GM12892 (cell line): ENCODE measurements around the gene CRYBG2.
"Not testable (repeated sequence)": the region's sequence is repeated elsewhere in the genome, so short reads cannot be mapped to it uniquely, and the experiment has no call there.

Experiments
- DNase-seq: peaks from one replicate; pipeline ENCODE4 v3.0.0; 2011; ENCODE audit not compliant: insufficient read length
- FAIRE-seq: peaks from 2 replicates; lab custom pipeline; 2011; peaks lifted over from hg19 to GRCh38; lab: Jason Lieb, UNC
- POLR2A ChIP-seq: IDR thresholded peaks from 2 replicates; pipeline ENCODE4 v1.6.1; 2011; ENCODE audit warnings: low read depth, low read length, control low read depth
- POLR2AphosphoS5 ChIP-seq: IDR thresholded peaks from 2 replicates; pipeline ENCODE4 v1.6.1; 2011; ENCODE audit warnings: low read depth, low read length, control low read depth
- TAF1 ChIP-seq: IDR thresholded peaks from 2 replicates; pipeline ENCODE4 v1.6.1; 2011; ENCODE audit warnings: low read depth, mild to moderate bottlenecking, control low read depth, low read length, borderline replicate concordance

CRYBG2 gene

DNA sequence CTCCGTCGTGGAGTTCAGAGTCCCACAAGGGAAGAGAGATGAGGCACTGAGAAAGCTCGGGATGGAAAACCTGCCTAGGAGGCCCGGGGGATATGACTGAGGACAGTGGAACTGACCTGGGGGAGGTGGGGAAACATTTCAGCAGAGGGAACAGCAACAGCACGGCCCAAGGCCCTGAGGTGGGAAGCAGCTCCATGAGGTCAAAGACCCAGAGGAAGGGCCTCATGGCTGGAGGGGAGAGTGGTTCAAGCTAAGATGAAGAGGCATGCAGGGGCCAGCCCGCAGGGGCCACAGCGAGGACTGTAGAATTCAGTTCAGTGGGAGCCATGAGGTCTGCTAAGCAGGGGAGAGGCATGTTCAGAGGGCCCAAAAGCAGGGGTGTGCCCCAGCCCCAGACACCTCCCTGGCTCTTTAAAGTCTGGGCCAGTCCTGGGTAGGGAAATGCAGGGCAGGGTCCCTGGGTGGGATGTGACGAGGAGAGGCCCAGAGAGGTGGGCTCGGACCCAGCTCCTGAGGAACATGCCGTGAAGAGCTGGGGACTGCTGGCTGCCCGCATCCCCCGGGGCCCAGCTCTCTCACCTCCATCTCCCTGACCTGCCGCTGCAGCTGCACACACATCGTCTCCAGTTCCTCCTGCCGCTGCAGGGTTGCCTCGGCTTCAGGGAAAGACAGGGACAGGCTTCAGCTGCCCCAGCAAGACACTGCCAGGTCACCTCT, 57.4 kb downstream of the CRYBG2 start:
- FAIRE-seq (no peak), DNase-seq (no peak)
- TF ChIP-seq POLR2AphosphoS5 (no peak), TAF1 (no peak), POLR2A (no peak)

DNA sequence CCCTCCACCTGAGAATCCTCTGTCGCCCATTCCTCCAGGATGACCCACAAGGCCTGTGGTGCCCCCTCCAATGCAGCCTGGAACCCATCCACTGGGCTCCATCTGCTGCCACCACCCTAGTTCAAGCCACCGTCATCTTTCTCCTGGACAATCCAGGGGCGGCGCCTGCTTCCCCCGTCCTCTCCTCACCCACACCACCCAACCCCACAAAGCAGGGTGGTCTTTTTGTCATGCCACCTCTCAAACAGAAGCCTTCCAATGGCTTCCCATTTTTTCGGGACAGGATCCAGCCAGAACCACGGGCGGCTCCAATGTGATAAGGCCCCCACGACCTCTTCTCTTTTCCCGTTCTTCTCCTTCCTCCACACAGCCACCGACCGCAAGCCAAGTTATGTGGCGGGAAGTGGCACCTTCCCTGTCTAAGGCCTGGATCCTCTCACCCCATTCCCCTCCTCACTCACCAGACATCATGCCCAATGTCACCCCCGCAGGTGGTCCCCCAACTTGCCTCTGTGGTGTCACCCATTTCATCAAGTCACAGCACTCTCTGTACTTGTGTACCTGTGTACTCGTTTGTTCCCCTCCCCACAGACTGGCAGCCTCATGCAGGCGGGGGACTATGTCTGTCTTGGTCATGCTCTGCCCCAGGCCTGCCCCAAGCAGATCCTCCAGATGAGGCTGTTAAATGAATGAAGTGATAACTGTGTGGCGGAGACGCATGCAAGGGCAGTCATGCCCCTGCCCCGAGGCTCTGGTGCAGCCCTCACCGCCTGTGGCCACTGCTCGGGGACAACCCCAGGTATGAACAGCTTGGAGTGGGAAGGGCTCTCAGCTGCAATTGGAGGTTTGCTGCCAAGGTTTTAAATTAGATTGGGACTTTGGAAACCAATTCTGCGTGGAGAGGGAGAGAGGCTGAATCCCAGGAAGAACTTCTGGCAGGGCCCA, 58.5 kb downstream of the CRYBG2 start:
- DNase-seq (no peak), FAIRE-seq (no peak)
- TF ChIP-seq TAF1, result no peak
- no peak for TF ChIP-seq POLR2A
- no peak for TF ChIP-seq POLR2AphosphoS5

- TF ChIP-seq POLR2A (no peak), TAF1 (no peak), POLR2AphosphoS5 (no peak)
- FAIRE-seq (no peak), DNase-seq (no peak)
Observed at GRCh38 chr1:26293911-26294463, 59.9 kb downstream of the CRYBG2 start.

DNA sequence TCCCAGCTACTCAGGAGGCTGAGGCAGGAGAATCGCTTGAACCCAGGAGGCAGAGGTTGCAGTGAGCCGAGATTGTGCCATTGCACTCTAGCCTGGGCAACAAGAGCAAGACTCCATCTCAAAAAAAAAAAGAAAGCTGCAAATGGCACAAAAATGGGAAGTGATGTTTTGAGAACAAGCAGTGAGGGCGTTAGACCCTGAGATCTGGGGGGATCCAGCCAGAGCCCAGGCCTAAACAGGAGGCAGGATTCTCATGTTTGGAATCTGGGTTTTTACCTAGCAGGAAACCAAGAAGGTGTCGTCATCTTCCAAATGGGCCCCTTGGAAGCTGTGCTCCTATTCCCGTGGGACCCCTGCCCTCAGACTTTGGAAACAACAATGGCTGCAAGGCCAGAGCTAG, 61.2 kb downstream of the CRYBG2 start:
- FAIRE-seq, DNase-seq: not testable (repeated sequence)

DNA sequence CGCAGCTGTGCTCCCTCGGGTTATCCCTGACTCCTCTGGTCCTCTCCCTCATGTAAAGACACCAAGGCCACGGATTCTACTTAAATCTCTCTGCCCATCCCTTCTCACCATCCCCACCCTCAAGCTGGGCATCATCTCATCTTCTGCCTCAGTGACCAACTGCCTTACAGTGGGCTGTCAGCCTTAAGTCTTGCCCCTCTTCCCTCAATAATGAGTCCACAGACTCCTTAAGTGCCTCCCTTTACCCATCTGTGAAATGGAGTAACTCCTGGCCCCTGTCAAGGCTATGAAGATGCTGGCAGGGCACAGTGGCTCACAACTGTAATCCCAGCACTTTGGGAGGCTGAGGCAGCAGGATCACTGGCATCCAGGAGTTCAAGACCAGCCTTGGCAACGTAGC, 62.0 kb downstream of the CRYBG2 start:
- TF ChIP-seq POLR2A, result no peak
- TF ChIP-seq TAF1, result no peak
- FAIRE-seq (no peak), DNase-seq (no peak)

DNA sequence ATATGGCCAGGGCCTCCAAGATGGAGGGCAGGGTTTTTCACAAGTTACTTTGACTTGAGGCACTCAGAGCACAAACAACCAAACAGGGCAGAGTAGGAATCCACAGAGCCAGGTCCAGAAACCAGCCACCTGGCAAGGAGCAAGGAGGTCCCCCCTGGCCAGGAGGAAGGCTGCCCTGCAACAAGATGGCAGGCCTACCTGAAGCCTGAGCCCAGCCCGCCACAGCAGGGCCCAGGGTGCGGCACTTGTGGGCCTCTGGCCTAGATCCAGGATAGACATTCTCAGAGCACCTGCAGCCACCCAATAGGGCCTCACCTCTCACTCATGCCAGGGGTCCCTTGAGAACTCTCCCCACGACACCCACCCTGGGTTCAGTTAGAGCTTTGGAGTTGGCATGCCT, 62.5 kb downstream of the CRYBG2 start:
- FAIRE-seq (no peak), DNase-seq (no peak)
- TF ChIP-seq POLR2A, result no peak
- no peak for TF ChIP-seq TAF1
- no peak for TF ChIP-seq POLR2AphosphoS5

GRCh38 chr1:26290882-26291261, 63.1 kb downstream of the CRYBG2 start:
- FAIRE-seq (no peak), DNase-seq (no peak)
- no peak for TF ChIP-seq TAF1
- no peak for TF ChIP-seq POLR2AphosphoS5
- TF ChIP-seq POLR2A, result no peak

DNA sequence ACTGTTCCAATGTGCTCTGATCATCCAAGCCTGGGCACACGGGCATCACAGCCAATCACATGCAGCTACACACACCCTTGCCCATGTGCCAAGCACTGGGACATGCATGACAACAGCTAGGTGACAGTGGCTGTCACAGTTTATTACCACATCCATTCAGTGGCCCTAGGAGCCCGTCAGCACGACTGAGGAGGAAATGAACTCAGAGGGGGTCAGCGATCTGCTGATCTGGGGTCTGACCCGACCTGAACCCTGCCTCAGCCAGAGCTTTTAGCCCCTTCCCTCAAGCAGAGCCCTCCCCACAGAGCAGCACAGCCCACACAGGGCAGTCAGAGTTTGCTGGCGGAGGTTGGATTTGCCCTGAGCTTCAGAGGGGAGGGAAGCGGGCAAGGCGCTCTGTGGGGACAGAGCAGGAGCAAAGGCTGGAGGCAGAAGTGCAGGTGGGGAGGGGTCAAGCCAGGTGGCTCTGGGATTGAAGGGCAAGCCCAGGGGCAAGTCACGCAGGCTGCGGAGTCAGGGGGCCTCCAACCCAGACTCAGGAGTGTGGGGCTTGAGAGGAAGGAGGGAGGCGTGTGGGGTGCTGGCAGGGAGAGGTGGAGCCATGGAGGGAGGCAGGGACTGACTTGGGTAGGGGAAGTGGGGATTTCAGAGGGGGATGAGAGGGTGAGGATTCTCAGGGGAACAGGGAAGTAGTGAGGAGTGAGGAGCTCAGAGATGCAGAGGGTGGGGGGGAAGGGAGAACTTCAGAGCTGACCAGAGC, 63.6 kb downstream of the CRYBG2 start:
- no peak for TF ChIP-seq POLR2AphosphoS5
- TF ChIP-seq TAF1, result no peak
- no peak for TF ChIP-seq POLR2A
- FAIRE-seq, result no peak
- no peak for DNase-seq

DNA sequence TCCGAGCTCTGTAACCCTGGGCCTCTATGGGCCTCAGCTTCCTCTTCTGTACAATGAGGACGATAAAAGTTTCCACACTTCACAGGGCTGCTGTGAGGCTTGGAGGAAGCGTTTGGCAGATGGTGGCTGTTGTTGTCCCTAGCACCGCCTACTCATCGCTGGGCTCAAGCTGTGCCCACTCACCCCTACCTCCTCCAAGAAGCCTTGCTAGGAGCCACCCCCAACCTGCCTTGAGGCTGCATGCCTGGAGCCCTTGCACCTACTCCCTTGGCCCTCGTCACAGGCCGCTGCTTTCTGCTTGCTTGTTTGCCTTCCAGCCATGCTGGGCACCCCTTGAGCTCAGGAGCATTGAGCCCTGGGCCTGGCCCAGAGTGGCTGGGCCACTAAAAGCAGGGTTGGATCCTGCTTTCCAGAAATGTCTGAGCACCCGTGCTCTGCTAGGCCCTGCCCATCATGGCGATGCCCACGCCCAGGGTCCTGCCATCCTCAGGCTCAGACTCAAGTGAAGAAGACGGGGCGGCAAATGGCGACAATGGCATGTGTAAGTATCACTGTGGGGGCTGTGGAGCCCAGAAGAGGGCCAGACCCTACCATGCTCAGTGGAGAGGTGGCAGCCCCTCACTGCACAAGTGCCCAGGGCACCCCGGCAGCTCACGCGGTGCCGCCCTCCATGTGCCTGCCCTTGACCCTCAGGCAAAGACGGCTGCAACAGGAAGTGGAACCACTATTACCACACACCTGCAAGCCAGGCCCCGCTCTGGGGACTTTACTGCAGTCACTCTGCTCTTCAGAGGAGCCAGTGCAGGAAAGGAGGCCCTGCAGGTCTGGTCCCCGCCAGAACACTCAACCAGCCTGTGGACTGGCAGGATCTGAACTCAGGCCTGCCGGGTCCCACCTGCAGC, 64.5 kb downstream of the CRYBG2 start:
- peak; percentile 57; the same call in 1 of the 2 replicates for TF ChIP-seq POLR2A
- peak; percentile 25; the same call in 1 of the 2 replicates for TF ChIP-seq POLR2AphosphoS5
- peak; percentile 13; the same call in 1 of the 2 replicates for TF ChIP-seq TAF1
- FAIRE-seq (peak; percentile 87), DNase-seq (peak; percentile 85)

DNA sequence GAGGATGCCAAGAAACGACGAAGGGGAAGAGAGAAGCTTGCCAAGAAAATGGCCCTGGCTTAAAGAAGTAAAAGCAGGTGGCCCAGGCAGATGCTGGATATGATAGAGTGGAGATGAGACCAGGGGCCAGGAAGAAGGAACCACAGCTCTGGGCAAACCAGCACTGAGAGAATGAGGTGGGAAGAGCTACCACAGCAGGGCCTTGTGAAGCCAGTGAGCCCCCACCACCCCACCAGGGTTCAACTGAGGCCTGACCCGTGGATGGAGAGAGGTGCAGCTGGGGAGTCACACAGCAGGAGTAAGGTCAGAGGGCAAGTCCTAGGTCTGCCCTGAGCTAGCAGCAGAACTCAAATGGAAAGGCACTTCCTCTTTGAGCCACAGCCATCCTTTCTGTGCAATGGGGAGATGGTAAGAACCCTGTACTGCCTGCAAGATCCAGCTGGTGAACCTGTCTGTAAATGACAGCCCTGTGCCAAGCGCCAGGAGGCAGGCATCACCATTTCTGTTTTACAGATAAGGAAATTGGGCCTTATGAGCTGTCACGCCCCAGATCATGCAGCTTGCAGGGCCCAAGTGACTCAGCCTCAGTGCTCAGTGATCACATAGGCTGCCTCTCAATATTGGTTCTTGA, 65.5 kb downstream of the CRYBG2 start:
- DNase-seq (no peak), FAIRE-seq (peak; percentile 90)
- TF ChIP-seq POLR2AphosphoS5 (0 out of 2 replicates have a peak, but pooled peaks have one; percentile 18), POLR2A (no peak), TAF1 (no peak)
